Spleen (tissue), 11 donors: ENCODE measurements around the gene MARCHF10. TPM values are rescaled to one million over a fixed set of nuclear protein-coding genes. Genes with fewer than 3 reads are reported as not detected.

Experiments used
- DNase-seq: peaks from one replicate; pipeline ENCODE4 v3.0.0-alpha.2; 2020
- H3K27ac ChIP-seq, 8 donors: fragments of 200-600 bp; sonication (generic) in 7 of 8; 1 replicate in 4 of 8; 2 replicates in 4 of 8; pipeline versions ENCODE4 v1.5.0 to v1.8.0; 2016 to 2021; ENCODE audit warnings: inconsistent platforms in 4 of 8, mild to moderate bottlenecking in 4 of 8, moderate library complexity in 1 of 8
- H3K27me3 ChIP-seq, 7 donors: fragments of 200-600 bp; sonication (generic) in 6 of 7; replicated peaks in 1 of 7; 1 replicate in 4 of 7; 2 replicates in 3 of 7; pipeline versions ENCODE4 v1.5.0 to v1.8.0; 2016 to 2021; ENCODE audit warnings: inconsistent platforms in 3 of 7, mild to moderate bottlenecking in 1 of 7
- H3K36me3 ChIP-seq, 6 donors: fragments of 200-600 bp; sonication (generic) in 5 of 6; 1 replicate in 4 of 6; 2 replicates in 2 of 6; pipeline versions ENCODE4 v1.5.0 to v1.8.0; 2016 to 2021; ENCODE audit warnings: inconsistent platforms in 2 of 6
- H3K4me1 ChIP-seq, 6 donors: fragments of 200-600 bp; sonication (generic) in 5 of 6; 1 replicate in 3 of 6; 2 replicates in 3 of 6; pipeline versions ENCODE4 v1.5.0 to v1.8.0; 2016 to 2021; ENCODE audit warnings: inconsistent platforms in 3 of 6
- H3K4me3 ChIP-seq, 8 donors: fragments of 200-600 bp; sonication (generic) in 7 of 8; 1 replicate in 4 of 8; 2 replicates in 4 of 8; pipeline versions ENCODE4 v1.5.0 to v1.8.0; 2016 to 2021; ENCODE audit warnings: inconsistent platforms in 4 of 8, mild to moderate bottlenecking in 4 of 8, moderate library complexity in 2 of 8
- H3K9me3 ChIP-seq, 8 donors: fragments of 200-600 bp; sonication (generic) in 7 of 8; 1 replicate in 4 of 8; 2 replicates in 4 of 8; pipeline versions ENCODE4 v1.5.0 to v1.8.0; 2016 to 2021; ENCODE audit warnings: inconsistent platforms in 4 of 8
- CTCF ChIP-seq, 11 experiments: fragments of 200-600 bp in 7 of 11; fragments of 450-650 bp in 4 of 11; sonication (generic) in 4 of 11; IDR thresholded peaks in 8 of 11; conservative IDR thresholded peaks in 3 of 11; 1 replicate in 7 of 11; 2 replicates in 4 of 11; pipeline versions ENCODE4 v1.4.0 to v1.8.0; 2016 to 2021; ENCODE audit warnings: antibody characterized with exemption in 11 of 11, inconsistent platforms in 4 of 11, mild to moderate bottlenecking in 1 of 11
- POLR2A ChIP-seq, 3 donors: fragments of 450-650 bp; IDR thresholded peaks; one replicate each; pipeline ENCODE4 v1.5.1; 2017; ENCODE audit warnings: antibody characterized with exemption in 3 of 3, mild to moderate bottlenecking in 1 of 3
- POLR2AphosphoS5 ChIP-seq, 3 donors: sonication (generic); formaldehyde crosslinking; IDR thresholded peaks; one replicate each; pipeline ENCODE4 v1.5.1; 2017; ENCODE audit warnings: antibody characterized with exemption in 3 of 3
- WGBS, 5 donors: extraction: QIAGEN DNeasy Blood & Tissue Kit in 3 of 5; methylation state at CpG; one replicate each; pipeline versions ENCODE4 v1.1.5 to v1.1.7; 2013 to 2018; 5-methylcytosine and 5-hydroxymethylcytosine counted together
- intact Hi-C: fragments of 100-400 bp; cut with DNase I; formaldehyde crosslinking; loops from one replicate; pipeline ENCODE4 v1.15.0; 2023; ENCODE audit warnings: low total_unique reads
- polyA plus RNA-seq, 3 donors: library from polyadenylated mRNA; stranded (reverse); fragments of 200-250 nt; gene quantifications; one replicate each; pipeline ENCODE4 v1.2.1, GENCODE V29; 2013
- total RNA-seq, 7 donors: library from RNA; depleted of rRNA in 3 of 7; stranded (reverse); fragments of >200 nt in 3 of 7; fragmentation: NEBNext Ultra II Directional in 4 of 7; extraction: Animal tissue kit (Norgen Biotek cat#: 25700) in 4 of 7; gene quantifications; one replicate each; pipeline versions ENCODE4 v1.1.0 to v1.2.1, GENCODE V29; 2016 to 2021
- donor health status: healthy with polysubstance abuse.
- donor health status: DM: no; HTN: no; CAD: no; lungs with moderate emphysema.
- donor health status: DM: no; HTN: no; CAD: no.
- donor health status: Bipolar disorder and iron deficiency.
- donor health status: healthy.
- donor health status: DM: no; HTN: no; CAD: no.
- donor health status: DM: yes; HTN: yes; CAD: no.

MARCHF10 gene
- total and polyA plus RNA-seq, 10 donors: 0.15 to 0.32 (median 0.26) TPM; not detected in 7

- peaks cover 0 to 38% (median 11%) of the 10 kb centered on the region in 6 donors for H3K4me1 ChIP-seq
- TF ChIP-seq POLR2A (IDR thresholded peaks at IDR 0.05) (no peak), POLR2AphosphoS5 (IDR thresholded peaks at IDR 0.05) (peak in 1 of 3 donors; percentile 42), CTCF (IDR thresholded peaks at IDR 0.05 in 8 of 11, conservative IDR thresholded peaks at IDR 0.05 in 3 of 11) (no peak)
- H3K27ac ChIP-seq: peak overlapping the region in 6 of 8 donors; percentile 12 to 52 (median 38)
- intact Hi-C loops: no loop called here
- no peak for DNase-seq
- no peaks in the 10 kb centered on the region for H3K9me3 ChIP-seq
- H3K4me3 ChIP-seq: no peak overlapping the region
- no peaks in the 10 kb centered on the region for H3K27me3 ChIP-seq
- 14 to 22% (median 16%) methylated on average over 12 of the region's 12 CpGs for WGBS, 5 donors
- no peaks in the 10 kb centered on the region for H3K36me3 ChIP-seq
Measured at GRCh38 chr17:62819511-62820221, 11.6 kb upstream of the MARCHF10 start.

- WGBS, 5 donors: 92 to 97% (median 95%) methylated on average over 7 of the region's 7 CpGs
- TF ChIP-seq CTCF (IDR thresholded peaks at IDR 0.05 in 8 of 11, conservative IDR thresholded peaks at IDR 0.05 in 3 of 11): no peak
- no peak for TF ChIP-seq POLR2AphosphoS5 (IDR thresholded peaks at IDR 0.05)
- no peak for TF ChIP-seq POLR2A (IDR thresholded peaks at IDR 0.05)
- Histone ChIP-seq H3K27me3 (no peaks in the 10 kb centered on the region), H3K36me3 (no peaks in the 10 kb centered on the region), H3K4me3 (no peak overlapping the region), H3K4me1 (peaks cover 0 to 38% (median 11%) of the 10 kb centered on the region in 6 donors), H3K27ac (no peak overlapping the region), H3K9me3 (peaks cover 0 to 10% (median 7%) of the 10 kb centered on the region in 8 donors)
- intact Hi-C loops: no loop called here
- DNase-seq: no peak
Measured at GRCh38 chr17:62818526-62818925, 10.4 kb upstream of the MARCHF10 start.

GRCh38 chr17:62816282-62816839, 8.2 kb upstream of the MARCHF10 start:
- TF ChIP-seq POLR2A (IDR thresholded peaks at IDR 0.05) (no peak), CTCF (IDR thresholded peaks at IDR 0.05 in 8 of 11, conservative IDR thresholded peaks at IDR 0.05 in 3 of 11) (no peak), POLR2AphosphoS5 (IDR thresholded peaks at IDR 0.05) (no peak)
- Histone ChIP-seq H3K36me3 (no peaks in the 10 kb centered on the region), H3K9me3 (peaks cover 0 to 12% (median 7%) of the 10 kb centered on the region in 8 donors), H3K4me1 (peaks cover 0 to 22% (median 6%) of the 10 kb centered on the region in 6 donors), H3K27ac (no peak overlapping the region), H3K4me3 (no peak overlapping the region), H3K27me3 (no peaks in the 10 kb centered on the region)
- DNase-seq: no peak
- 60 to 80% (median 74%) methylated on average over 6 of the region's 6 CpGs for WGBS, 5 donors
- intact Hi-C loops: no loop called here

GRCh38 chr17:62809656-62810055, 1.5 kb upstream of the MARCHF10 start:
- peaks cover 0 to 12% (median 7%) of the 10 kb centered on the region in 8 donors for H3K9me3 ChIP-seq
- whole genome bisulfite sequencing, 5 donors: 77 to 83% (median 78%) methylated on average over 4 of the region's 4 CpGs
- no peak overlapping the region for H3K4me3 ChIP-seq
- H3K4me1 ChIP-seq: peaks cover 0 to 12% (median 8%) of the 10 kb centered on the region in 6 donors
- DNase-seq: no peak
- intact Hi-C loops: no loop called here
- H3K27ac ChIP-seq: no peak overlapping the region
- H3K27me3 ChIP-seq: peaks cover 0 to 31% (median 15%) of the 10 kb centered on the region in 7 donors
- H3K36me3 ChIP-seq: no peaks in the 10 kb centered on the region
- TF ChIP-seq POLR2AphosphoS5 (IDR thresholded peaks at IDR 0.05) (no peak), POLR2A (IDR thresholded peaks at IDR 0.05) (no peak), CTCF (IDR thresholded peaks at IDR 0.05 in 8 of 11, conservative IDR thresholded peaks at IDR 0.05 in 3 of 11) (no peak)
